GM18520 (cell line): ENCODE results near the gene SGTA.
"Not testable (repeated sequence)": the region's sequence is repeated elsewhere in the genome, so short reads cannot be mapped to it uniquely, and the experiment has no call there.

Source experiments
- ATAC-seq: cut with Tn5 transposase; IDR thresholded peaks from one replicate; pipeline ENCODE4 v1.9.1; 2021; ENCODE audit not compliant: unreplicated experiment

SGTA gene

DNA sequence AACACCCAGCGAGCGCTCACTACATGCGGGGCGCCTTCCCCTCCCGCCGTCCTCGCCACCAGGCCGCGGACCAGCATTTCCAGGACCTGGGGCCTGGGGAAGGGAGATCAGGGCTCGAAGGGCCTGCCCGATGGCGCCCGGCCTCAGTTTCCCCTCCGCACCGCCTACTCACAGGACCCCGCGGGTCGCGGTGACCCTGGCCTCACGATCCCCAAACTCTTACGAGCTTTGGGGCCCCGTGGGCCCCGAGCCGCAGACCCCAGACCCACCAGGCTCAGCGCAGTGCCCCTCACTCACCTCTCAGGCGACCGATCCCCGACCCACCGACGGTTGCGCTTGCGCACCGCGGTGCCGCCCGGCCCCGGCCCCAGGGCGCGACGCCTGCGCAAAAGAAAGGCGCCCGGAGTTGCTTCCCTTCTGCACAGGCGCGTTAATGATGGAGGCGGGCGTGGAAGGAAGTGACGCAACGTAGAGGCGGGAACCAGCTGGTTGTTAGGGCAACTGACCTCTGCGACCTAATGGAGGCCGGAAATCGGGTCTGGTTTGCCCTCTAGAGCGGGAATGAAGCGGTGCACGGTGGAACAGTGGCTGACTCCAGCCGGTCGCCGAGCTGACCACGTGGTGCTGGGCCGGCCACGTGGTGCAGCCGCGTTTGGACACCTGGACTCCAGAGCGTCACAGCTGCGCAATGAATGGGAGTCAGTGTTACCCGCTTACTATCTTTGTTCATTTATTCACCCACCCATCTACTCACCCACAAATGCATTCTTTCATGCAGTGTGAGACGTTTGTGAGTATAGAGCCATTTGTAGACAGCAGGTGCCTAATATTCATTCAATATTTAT lies at the start of gene SGTA:
TSS of gene SGTA (minus strand) at position 338 of the 845 bp plus-strand sequence. CDS start 14,205 bp downstream, outside the sequence.
- peak; percentile 69 for ATAC-seq

GRCh38 chr19:2827840-2828489 lies 44.9 kb upstream of the SGTA start:
- ATAC-seq: no peak

GRCh38 chr19:2827022-2827421 lies 43.9 kb upstream of the SGTA start:
- ATAC-seq: no peak

DNA sequence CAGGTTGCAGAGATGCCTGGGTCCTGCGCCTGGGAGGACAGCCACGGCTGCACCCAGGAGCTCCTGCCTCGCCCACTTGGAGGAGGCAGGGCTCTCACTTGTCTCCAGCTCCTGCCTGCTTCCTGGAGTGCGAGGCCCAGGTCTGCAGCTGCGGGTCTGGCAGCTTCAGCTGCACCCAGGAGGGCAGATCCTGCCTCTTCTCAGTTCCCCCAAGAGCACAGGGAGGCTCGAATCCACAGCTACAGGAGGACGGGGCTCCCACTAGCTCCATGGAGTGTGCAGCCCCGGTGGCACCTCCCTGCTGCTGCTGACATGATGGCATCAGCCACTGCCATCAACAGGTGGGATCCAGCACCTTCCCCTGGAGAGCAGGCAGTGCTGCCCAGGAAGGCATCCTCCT lies 41.1 kb upstream of the SGTA start:
- no peak for ATAC-seq

- no peak for ATAC-seq
Observed at GRCh38 chr19:2823646-2824045, 40.6 kb upstream of the SGTA start.

DNA sequence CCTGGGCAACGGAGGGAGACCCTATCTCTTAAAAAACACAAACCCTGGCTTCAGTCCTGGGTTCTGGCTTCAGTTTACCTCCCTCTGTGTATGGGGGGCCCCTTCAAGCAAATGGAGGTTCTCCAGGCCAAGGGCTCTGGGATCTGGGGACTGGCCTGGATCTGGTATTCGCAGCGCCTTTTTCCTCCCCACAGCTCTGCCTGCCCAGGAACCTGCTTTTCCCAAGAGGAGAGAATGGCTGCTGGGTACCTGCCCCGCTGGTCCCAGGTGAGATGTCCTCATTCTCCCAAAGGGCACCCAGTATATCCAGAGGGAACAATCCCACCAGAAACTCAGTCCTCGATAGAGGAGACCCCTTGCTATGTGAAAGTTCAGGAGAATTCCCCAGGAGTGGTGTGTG lies 39.8 kb upstream of the SGTA start:
- no peak for ATAC-seq

DNA sequence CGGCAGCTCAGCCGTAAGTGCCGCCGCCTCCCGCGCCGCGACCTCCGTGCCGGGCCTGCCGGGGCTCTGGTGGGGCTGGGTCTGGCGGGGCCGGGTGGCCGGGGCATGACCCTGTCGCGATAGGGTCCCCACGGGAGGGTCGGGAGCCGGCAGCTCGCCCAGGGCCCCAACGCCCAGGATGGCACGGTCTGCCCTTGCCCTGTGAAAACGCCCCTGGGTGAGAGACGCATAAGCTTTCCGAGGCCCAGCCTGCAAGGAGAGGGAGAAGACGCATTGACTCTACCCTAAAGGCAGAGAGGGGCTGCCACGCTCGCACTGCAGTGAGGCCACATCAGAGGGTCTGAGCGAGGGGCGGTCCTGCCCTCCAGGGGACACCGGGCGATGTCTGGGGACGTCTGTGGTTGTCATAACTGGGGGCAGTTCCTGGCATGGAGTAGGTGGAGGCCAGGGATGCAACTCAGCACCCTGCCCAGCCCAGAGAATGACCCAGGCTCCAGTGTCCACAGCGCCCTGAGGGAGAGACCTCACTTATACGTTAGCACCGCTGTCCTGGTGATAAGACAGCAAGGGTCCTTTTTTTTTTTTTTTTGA lies 37.1 kb upstream of the SGTA start:
- no peak for ATAC-seq

- peak; percentile 94 for ATAC-seq
Observed at GRCh38 chr19:2819540-2820111, 36.6 kb upstream of the SGTA start, which contains the start of gene ZNF554. Gene ZNF554 (plus strand): TSS chr19:2819868. CDS start chr19:2820072, 204 bp downstream.

DNA sequence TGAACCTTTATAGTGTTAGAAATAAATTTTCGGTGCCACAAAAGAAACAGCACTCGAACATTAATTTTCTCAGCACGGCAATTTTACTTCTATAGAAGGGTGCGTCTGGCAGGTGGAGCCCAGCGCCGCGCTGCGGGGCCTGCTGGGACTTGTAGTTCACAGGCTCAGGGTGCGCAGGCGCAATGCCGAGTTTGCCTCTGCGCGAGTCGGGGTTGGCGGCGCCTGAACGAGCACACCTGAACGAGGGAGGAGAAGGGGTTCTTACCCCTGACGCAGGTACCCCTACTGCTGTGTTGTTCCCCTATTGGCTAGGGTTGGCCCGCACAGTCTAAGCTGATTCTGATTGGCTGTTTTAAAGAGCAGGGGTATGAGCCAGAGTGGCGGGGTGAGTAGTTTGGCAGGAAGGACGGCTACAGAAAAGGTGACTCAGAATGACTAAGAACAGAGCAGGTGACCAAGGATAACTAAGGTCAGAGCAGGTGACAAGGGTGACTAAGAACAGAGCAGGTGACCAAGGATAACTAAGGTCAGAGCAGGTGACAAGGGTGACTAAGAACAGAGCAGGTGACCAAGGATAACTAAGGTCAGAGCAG lies 34.3 kb upstream of the SGTA start:
- not testable (repeated sequence) for ATAC-seq

- no peak for ATAC-seq
Observed at GRCh38 chr19:2816641-2817040, 33.6 kb upstream of the SGTA start.

- ATAC-seq: no peak
Observed at GRCh38 chr19:2815923-2816322, 32.9 kb upstream of the SGTA start.

- ATAC-seq: no peak
Observed at GRCh38 chr19:2815191-2815614, 32.1 kb upstream of the SGTA start.

DNA sequence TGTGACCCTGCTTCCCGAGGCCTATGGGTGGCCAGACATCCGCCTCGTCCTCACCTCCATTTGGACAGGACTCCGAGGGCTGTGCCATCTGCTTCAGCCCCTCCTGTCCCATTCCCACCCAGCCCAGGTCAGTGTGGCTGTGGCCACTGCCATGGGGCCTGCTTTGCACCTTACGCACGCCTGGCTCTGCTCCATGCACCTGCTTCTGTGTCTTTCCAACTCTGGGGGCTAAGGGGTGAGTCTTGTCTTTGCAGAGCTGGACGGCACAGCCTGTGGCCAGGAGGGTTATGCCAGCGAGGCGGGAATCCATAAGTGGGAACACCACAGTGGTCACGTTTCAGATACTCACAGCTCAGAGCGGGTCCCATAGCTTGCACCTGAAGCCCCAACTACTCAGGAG lies 31.4 kb upstream of the SGTA start:
- ATAC-seq: no peak

DNA sequence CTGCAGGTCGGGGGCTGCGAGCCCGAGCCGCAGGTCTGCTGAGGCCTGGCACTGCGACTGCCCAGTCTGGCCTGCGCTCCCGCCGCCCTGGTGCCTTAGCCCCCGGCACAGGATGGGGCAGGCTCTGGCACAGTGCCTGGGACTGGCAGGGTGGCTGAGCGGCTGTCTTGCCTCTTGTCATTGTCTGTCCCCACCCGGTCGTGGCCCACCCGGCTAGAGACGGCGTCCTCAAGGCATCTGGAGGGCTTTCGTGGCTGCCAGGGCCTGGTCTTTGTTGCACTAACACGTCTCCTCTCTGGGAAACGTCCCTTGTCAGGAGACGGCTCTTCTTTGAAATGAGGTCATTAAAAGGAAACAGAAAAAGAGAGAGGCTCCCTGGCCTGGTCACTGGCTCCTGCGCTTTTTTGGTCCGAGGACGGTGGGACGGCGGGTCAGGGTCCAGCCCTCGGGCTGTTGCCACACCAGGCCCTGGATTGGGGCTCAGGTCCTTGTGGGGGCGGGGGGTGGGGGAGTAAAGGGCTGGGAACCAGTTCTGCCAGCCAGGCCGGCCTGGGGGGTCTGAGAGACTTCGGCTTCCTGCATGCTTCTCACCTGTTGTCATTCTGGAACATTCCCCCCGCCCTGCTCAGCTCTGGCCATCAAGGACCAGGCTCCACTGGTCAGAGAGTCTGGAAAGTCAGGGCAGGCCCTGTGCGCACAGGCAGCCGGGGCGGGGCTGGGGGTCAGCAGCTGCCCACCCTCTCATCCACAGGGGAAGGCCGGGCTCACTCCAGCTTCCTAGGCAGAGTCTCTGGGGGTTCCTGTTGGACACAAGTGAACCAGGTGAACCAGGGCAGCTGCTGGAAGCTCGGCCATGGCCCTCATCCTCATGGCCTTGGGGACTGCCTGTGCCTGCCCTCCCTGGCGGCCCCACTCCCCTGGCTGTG lies 30.4 kb upstream of the SGTA start:
- no peak for ATAC-seq

DNA sequence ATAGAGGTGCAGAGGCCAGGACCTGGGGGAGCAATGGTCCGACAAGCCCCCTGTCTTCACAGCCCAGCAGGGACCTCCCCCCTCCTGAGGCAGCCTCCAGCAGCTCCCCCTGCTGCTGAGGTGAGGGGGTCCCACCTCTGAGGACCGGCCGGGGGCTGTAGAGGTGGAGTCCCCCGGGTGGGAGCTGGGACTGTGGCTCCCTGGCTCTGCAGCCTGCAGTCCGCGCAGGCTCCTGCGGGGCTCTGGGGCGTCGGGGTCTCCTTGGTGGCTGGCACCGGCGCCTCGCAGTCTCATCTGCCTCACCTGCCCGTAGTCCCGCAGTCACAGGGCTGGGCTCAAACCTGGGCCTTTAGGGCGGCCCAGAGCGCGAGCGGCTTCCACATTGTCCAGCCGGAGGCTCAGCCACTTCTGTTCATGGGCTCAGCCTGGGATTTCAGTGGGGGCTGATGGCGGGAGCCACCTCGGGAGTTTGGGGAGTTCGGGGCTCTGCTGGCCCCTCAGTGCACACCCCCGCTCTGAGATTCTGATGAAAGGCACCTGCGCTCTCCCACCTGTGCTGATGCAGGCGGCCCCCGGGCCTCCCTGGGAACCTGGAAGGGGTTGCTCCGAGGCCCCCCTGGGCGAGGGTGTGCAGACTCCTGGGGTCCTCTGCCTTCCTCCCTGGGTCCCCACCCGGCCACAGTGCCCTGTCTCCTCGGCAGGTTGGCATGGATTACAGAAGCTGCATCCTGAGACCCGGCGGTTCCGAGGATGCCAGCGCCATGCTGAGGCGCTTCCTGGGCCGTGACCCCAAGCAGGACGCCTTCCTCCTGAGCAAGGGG lies 29.6 kb upstream of the SGTA start:
- no peak for ATAC-seq

DNA sequence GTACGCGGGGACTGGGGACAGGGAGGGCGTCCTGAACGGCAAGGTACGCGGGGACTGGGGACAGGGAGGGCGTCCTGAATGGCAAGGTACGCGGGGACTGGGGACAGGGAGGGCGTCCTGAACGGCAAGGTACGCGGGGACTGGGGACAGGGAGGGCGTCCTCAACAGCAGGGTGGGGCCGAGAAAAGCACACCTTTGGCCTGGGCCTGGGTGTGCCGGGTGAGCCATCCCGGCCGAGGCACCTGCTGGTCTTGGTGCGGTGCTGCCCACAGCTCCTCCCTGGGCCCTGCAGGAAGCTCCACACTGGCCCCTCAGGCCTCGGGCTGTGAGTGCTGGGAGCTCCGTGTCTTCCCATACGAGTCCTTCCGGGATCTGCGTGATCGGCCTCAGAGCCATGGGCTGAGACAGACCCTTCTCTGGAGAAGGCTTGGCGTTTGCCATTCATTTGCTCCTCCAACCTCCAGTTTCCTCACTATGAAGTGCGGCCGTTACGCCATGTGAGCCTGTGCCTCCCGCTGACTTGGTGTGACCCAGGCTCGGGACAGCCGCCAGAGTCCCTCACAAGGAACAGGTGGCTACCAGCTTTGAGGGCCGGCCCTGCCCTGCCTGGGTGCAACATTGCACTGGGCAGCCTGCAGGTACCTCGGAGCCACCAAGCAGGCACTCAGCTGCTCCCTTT lies 28.8 kb upstream of the SGTA start:
- ATAC-seq: no peak

DNA sequence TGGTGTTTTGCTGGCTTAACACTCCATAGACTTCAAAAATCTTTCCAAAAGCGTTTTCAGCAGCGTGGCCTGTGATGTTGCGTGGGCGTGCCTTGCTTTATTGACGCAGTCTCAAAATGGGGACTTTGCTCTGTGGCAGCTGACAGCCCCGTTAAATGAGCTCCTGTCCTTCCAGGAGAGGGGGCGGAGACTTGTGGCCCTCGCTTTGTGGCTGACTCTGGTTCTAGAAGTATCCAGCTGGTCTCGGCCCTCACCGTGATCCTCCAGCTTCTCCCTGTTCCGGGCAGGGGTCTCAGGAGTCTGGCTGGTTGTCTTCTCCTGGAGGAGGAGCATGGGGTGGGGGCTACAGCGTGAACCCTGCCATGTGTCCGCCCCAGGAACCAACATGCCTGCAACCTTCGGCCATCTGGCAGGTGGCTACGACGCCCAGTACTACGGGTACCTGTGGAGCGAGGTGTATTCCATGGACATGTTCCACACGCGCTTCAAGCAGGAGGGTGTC lies 28.2 kb upstream of the SGTA start:
- no peak for ATAC-seq
